ENCODE data around the gene CD79A.

DNA sequence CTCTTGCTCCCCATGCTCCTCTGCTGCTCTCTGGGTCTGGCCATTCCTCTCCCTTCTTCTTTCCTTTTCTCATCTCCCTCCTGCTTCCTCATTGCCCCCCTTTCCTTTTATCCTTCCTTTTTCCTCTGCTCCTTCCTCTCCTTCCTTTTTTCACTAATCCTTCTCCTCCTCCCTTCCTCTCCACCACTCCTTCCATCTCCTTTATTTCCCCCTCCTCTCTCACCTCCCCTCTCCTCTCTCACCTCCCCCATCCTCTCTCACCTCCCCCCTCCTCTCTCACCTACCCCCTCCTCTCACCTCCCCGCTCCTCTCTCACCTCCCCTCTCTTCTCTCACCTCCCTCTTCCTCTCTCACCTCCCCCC lies 19.5 kb downstream of the CD79A start:
- TF ChIP-seq POLR2A (IDR thresholded peaks at IDR 0.05) = no peak
- TF ChIP-seq, protein P1, sequence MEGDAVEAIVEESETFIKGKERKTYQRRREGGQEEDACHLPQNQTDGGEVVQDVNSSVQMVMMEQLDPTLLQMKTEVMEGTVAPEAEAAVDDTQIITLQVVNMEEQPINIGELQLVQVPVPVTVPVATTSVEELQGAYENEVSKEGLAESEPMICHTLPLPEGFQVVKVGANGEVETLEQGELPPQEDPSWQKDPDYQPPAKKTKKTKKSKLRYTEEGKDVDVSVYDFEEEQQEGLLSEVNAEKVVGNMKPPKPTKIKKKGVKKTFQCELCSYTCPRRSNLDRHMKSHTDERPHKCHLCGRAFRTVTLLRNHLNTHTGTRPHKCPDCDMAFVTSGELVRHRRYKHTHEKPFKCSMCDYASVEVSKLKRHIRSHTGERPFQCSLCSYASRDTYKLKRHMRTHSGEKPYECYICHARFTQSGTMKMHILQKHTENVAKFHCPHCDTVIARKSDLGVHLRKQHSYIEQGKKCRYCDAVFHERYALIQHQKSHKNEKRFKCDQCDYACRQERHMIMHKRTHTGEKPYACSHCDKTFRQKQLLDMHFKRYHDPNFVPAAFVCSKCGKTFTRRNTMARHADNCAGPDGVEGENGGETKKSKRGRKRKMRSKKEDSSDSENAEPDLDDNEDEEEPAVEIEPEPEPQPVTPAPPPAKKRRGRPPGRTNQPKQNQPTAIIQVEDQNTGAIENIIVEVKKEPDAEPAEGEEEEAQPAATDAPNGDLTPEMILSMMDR (IDR thresholded peaks at IDR 0.05) = no peak

Data from thyroid gland (tissue), 4 donors.